Common myeloid progenitor, CD34-positive (primary cell): Measurements from ENCODE around the gene HTR3B.

Experiments used
- CTCF ChIA-PET: fragments of 350-600 bp; sonication (Branson Sonifier 250); formaldehyde crosslinking; loops from one replicate; lab custom pipeline; 2021; ENCODE audit warnings: antibody characterized with exemption; lab: Charles Lee
- POLR2A ChIA-PET: fragments of 350-600 bp; sonication (Branson Sonifier 250); formaldehyde crosslinking; loops from one replicate; lab custom pipeline; 2021; ENCODE audit warnings: antibody characterized with exemption; lab: Charles Lee
- DNase-seq, 3 donors: peaks; one replicate each; pipeline versions ENCODE4 v3.0.0 to v3.0.0-alpha.2; 2013
- H3K27ac ChIP-seq, 2 experiments: 1 replicate in 1 of 2; 2 replicates in 1 of 2; pipeline ENCODE4 v1.7.0; 2013; ENCODE audit warnings: inconsistent platforms in 2 of 2, low read length in 2 of 2, mild to moderate bottlenecking in 2 of 2, low read depth in 1 of 2, moderate library complexity in 1 of 2; ENCODE audit not compliant: severe bottlenecking in 2 of 2, insufficient read depth in 1 of 2, poor library complexity in 1 of 2
- H3K27me3 ChIP-seq, 5 experiments: replicated peaks in 2 of 5; 1 replicate in 3 of 5; 2 replicates in 2 of 5; pipeline versions ENCODE4 v1.6.1 to v1.7.0; 2013; ENCODE audit warnings: low read length in 4 of 5, mild to moderate bottlenecking in 2 of 5, moderate library complexity in 2 of 5, inconsistent platforms in 1 of 5; ENCODE audit not compliant: insufficient read depth in 5 of 5, control insufficient read depth in 4 of 5
- H3K36me3 ChIP-seq, 4 experiments: 1 replicate in 2 of 4; 2 replicates in 2 of 4; pipeline versions ENCODE4 v1.6.1 to v1.7.0; 2013; ENCODE audit warnings: low read length in 3 of 4, control low read depth in 1 of 4, mild to moderate bottlenecking in 1 of 4; ENCODE audit not compliant: control insufficient read depth in 4 of 4, insufficient read depth in 4 of 4
- H3K4me1 ChIP-seq, 4 experiments: 1 replicate in 3 of 4; 2 replicates in 1 of 4; pipeline versions ENCODE4 v1.6.1 to v1.7.1; 2013; ENCODE audit warnings: low read length in 3 of 4, mild to moderate bottlenecking in 3 of 4, control low read depth in 1 of 4, inconsistent platforms in 1 of 4, moderate library complexity in 1 of 4; ENCODE audit not compliant: control insufficient read depth in 4 of 4, insufficient read depth in 4 of 4; ENCODE audit errors: control extremely low read depth in 1 of 4
- H3K4me3 ChIP-seq, 7 experiments: 1 replicate in 4 of 7; 2 replicates in 3 of 7; pipeline versions ENCODE4 v1.5.1 to v1.7.0; 2013; ENCODE audit warnings: mild to moderate bottlenecking in 7 of 7, low read length in 6 of 7, moderate library complexity in 6 of 7, inconsistent platforms in 2 of 7, low read depth in 2 of 7, control low read depth in 1 of 7; ENCODE audit not compliant: insufficient read depth in 4 of 7, control insufficient read depth in 1 of 7; ENCODE audit errors: extremely low read depth in 1 of 7
- H3K9me3 ChIP-seq, 5 experiments: 1 replicate in 4 of 5; 2 replicates in 1 of 5; pipeline versions ENCODE4 v1.6.1 to v1.7.1; 2013; ENCODE audit warnings: low read length in 4 of 5, mild to moderate bottlenecking in 2 of 5, inconsistent platforms in 1 of 5, low read depth in 1 of 5, moderate library complexity in 1 of 5; ENCODE audit not compliant: control insufficient read depth in 4 of 5, insufficient read depth in 2 of 5; ENCODE audit errors: control extremely low read depth in 1 of 5
- WGBS: methylation state at CpG from one replicate; pipeline ENCODE4 v1.1.5; 2013; ENCODE audit not compliant: insufficient coverage; 5-methylcytosine and 5-hydroxymethylcytosine counted together

The HTR3B gene

DNA sequence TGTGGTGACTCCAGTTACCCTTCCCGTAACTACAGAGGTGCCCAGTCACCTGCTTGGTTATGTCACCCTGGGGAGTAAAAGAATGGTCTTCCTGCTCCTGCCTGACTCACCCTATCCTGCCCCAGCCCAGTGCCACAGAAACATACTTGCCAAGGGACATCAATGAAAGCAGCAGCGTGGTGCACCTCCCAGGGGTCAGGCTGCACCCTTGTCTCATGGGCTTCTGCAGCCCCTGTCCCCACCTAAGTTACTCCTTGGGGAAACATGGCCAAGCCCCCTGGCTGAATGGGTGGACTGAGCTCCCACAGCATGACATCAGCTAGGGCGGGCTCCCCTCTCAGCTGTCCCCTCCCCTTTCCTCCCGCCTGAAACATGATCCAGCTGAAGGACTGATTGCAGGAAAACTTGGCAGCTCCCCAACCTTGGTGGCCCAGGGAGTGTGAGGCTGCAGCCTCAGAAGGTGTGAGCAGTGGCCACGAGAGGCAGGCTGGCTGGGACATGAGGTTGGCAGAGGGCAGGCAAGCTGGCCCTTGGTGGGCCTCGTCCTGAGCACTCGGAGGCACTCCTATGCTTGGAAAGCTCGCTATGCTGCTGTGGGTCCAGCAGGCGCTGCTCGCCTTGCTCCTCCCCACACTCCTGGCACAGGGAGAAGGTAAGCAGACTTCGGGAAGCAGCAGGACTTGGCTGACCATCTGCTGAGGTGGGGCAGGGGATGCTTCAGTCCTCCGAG is 70.3 kb downstream of the HTR3B start, which contains the start of gene HTR3A:
TSS of gene HTR3A (plus strand) at position 368 of the 730 bp plus-strand sequence. CDS start at position 586, 218 bp downstream.
- Histone ChIP-seq H3K4me1 (peaks cover 4 to 6% (median 6%) of the 10 kb centered on the region in 4 experiments), H3K9me3 (no peaks in the 10 kb centered on the region), H3K27ac (no peak within 1 kb of the TSS), H3K36me3 (no peaks in the 10 kb centered on the region), H3K27me3 (peaks cover 0 to 5% (median 0%) of the 10 kb centered on the region in 5 experiments), H3K4me3 (peak within 1 kb of the TSS in 1 of 7 experiments; percentile 10)
- DNase-seq: no peak
- ChIA-PET CTCF (interaction anchor here (1.1 to 1.3 kb wide), 2 partner anchors 16 to 18 kb away, joined by 3 to 4 read pairs; no protein-coding TSS in a partner anchor), POLR2A (no interaction called here)
- WGBS: 96% methylated on average over 7 of the region's 12 CpGs

- H3K27me3 ChIP-seq: peaks cover 0 to 5% (median 0%) of the 10 kb centered on the region in 5 experiments
- DNase-seq: peak in 1 of 3 donors; percentile 6
- 54% methylated on average over 3 of the region's 4 CpGs for WGBS
- no peaks in the 10 kb centered on the region for H3K36me3 ChIP-seq
- no peaks in the 10 kb centered on the region for H3K9me3 ChIP-seq
- ChIA-PET CTCF (interaction anchor here (1.0 kb wide), 1 partner anchor 216 kb away, joined by 3 read pairs; no protein-coding TSS in a partner anchor), POLR2A (no interaction called here)
- peaks cover 4 to 6% (median 6%) of the 10 kb centered on the region in 4 experiments for H3K4me1 ChIP-seq
- no peak overlapping the region for H3K27ac ChIP-seq
- no peak overlapping the region for H3K4me3 ChIP-seq
Measured at GRCh38 chr11:113977071-113977490, 72.5 kb downstream of the HTR3B start.

DNA sequence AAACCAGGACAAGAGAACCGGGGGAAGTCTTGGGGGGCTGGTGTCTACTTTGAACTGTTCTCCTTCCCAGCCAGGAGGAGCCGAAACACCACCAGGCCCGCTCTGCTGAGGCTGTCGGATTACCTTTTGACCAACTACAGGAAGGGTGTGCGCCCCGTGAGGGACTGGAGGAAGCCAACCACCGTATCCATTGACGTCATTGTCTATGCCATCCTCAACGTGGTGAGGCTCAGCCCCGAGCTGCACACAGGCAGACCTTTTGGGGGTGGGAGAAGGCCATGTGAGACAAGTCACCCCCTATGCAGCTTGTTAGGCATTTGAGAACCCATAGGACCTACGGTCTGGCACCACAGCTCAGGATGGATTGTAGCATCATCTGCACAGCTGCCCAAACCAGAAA is 73.1 kb downstream of the HTR3B start:
- Histone ChIP-seq H3K27ac (no peak overlapping the region), H3K36me3 (no peaks in the 10 kb centered on the region), H3K4me1 (peaks cover 4 to 6% (median 6%) of the 10 kb centered on the region in 4 experiments), H3K4me3 (no peak overlapping the region), H3K27me3 (peaks cover 0 to 5% (median 0%) of the 10 kb centered on the region in 5 experiments), H3K9me3 (no peaks in the 10 kb centered on the region)
- DNase-seq: peak in 2 of 3 donors; percentile 2 to 4
- ChIA-PET CTCF (no interaction called here), POLR2A (no interaction called here)
- over 99% methylated on average over 10 of the region's 11 CpGs for WGBS

- ChIA-PET POLR2A (no interaction called here), CTCF (interaction anchor here (0.6 to 1.6 kb wide), 5 partner anchors 13 to 284 kb away, joined by 3 to 6 read pairs (median 4); no protein-coding TSS in a partner anchor)
- Histone ChIP-seq H3K27ac (no peak overlapping the region), H3K27me3 (peaks cover 0 to 8% (median 4%) of the 10 kb centered on the region in 5 experiments), H3K4me1 (peaks cover 2 to 6% (median 6%) of the 10 kb centered on the region in 4 experiments), H3K4me3 (no peak overlapping the region), H3K9me3 (no peaks in the 10 kb centered on the region), H3K36me3 (no peaks in the 10 kb centered on the region)
- no peak for DNase-seq
- WGBS: no CpG with 5 or more reads among the region's 1 CpG
Measured at GRCh38 chr11:113979431-113979830, 74.8 kb downstream of the HTR3B start.

DNA sequence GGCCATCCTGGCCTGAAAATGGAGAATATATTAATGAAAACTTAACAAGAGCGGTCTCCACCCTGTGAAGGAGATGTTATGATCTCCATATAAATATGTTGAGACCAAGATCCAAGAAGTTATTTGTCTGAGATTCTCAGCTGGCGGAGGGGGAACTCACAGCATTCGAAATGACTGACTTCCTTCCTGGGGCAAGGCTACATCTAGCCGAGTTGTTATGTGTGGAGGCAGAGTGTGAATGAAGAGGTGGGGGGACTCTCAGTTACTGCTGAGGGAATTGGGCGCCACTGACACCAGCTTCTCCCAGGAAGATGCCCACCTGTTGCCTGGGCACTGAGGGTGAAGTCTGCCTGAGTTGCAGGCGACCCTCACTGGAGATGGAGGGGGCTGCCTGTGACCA is 76.2 kb downstream of the HTR3B start:
- H3K27me3 ChIP-seq: peaks cover 0 to 6% (median 2%) of the 10 kb centered on the region in 5 experiments
- WGBS: 49% methylated on average over 6 of the region's 6 CpGs
- ChIA-PET CTCF (interaction anchor here (1.6 to 2.0 kb wide), 2 partner anchors 11 to 12 kb away, joined by 6 to 7 read pairs; no protein-coding TSS in a partner anchor), POLR2A (no interaction called here)
- H3K9me3 ChIP-seq: no peaks in the 10 kb centered on the region
- H3K36me3 ChIP-seq: no peaks in the 10 kb centered on the region
- H3K4me3 ChIP-seq: no peak overlapping the region
- H3K4me1 ChIP-seq: peaks cover 2 to 6% (median 6%) of the 10 kb centered on the region in 4 experiments
- H3K27ac ChIP-seq: no peak overlapping the region
- peak in 1 of 3 donors; percentile 1 for DNase-seq

DNA sequence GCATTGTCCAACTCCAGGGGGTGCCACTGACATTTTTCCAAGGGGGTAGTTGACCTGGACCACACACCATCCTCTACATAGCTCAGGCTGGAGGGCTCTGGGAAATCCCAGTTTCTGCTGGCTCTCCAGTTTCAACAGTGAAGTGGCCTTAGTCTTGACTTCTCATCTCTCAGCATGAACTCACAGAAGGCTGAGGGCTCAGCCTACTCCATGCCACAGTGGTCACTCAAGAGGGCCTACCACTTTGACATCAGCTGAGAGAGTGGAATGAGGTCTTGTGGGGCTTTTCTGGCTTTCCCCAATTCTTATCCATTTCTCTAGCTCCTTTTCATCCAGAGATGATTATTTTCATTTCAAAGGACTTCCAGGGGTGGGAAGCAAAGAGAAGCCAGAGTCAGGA is 77.7 kb downstream of the HTR3B start:
- CTCF ChIA-PET: interaction anchor here (0.8 to 2.0 kb wide), 3 partner anchors 10 to 297 kb away, joined by 3 to 7 read pairs (median 3); no protein-coding TSS in a partner anchor
- H3K27me3 ChIP-seq: peaks cover 0 to 6% (median 2%) of the 10 kb centered on the region in 5 experiments

DNA sequence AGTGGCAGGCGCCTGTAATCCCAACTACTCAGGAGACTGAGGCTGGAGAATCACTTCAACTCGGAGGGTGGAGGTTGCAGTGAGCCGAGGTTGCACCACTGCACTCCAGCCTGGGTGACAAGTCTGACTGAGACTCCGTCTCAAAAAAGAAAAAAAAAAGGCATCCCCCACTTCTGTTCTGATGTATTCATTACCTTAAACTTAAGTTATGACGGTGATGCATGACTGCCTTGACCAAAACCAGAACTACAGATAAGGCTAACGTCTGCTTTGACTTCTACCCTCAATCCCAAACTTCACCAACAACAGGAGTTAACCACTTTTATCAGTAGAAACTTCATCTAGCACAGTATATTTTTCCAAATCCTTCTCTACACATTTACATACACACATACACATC is 80.2 kb downstream of the HTR3B start:
- POLR2A ChIA-PET: no interaction called here

More for the DNA sequence above, 77.7 kb downstream of the HTR3B start:
- Histone ChIP-seq H3K9me3 (no peaks in the 10 kb centered on the region), H3K4me3 (no peak overlapping the region), H3K36me3 (no peaks in the 10 kb centered on the region), H3K27ac (no peak overlapping the region), H3K4me1 (peaks cover 0 to 4% (median 1%) of the 10 kb centered on the region in 4 experiments)
- no peak for DNase-seq
- POLR2A ChIA-PET: no interaction called here

More for the DNA sequence above, 80.2 kb downstream of the HTR3B start:
- no peak for DNase-seq
- no peak overlapping the region for H3K4me3 ChIP-seq
- peaks cover 0 to 8% (median 7%) of the 10 kb centered on the region in 5 experiments for H3K27me3 ChIP-seq
- H3K36me3 ChIP-seq: no peaks in the 10 kb centered on the region
- H3K27ac ChIP-seq: no peak overlapping the region
- no peaks in the 10 kb centered on the region for H3K9me3 ChIP-seq
- H3K4me1 ChIP-seq: no peaks in the 10 kb centered on the region
- CTCF ChIA-PET: interaction anchor here (1.8 kb wide), 1 partner anchor 8 kb away, joined by 5 read pairs; no protein-coding TSS in a partner anchor
- WGBS: 96% methylated on average over 4 of the region's 6 CpGs
